GM12873 (cell line): Measurements from ENCODE around the gene DDTL.
"Not testable (repeated sequence)": the region's sequence is repeated elsewhere in the genome, so short reads cannot be mapped to it uniquely, and the experiment has no call there.

Source experiments
- CTCF ChIP-seq: IDR thresholded peaks from 2 replicates; pipeline ENCODE4 v1.5.1; 2012; ENCODE audit warnings: low read depth, mild to moderate bottlenecking, moderate library complexity, low read length, control low read depth; ENCODE audit not compliant: insufficient read depth; ENCODE audit errors: missing control alignments

DDTL gene

DNA sequence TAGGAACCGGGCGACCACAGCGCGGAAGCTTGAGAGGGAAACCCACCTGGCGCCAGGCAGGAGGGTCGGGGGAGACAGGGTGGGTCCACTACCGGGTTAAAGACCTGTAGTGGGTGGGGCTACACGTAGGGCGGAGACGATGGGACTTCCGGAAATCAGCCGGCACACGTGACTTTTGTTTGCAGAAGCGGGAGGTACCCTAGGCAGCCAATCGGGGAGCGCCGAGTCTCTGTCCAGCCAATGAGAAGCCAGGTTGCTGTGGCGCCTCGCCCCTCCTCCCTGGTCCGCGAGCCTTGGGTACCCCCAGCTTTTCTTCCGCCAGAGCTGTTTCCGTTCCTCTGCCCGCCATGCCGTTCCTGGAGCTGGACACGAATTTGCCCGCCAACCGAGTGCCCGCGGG, at the start of gene DDTL:
DDTL (plus strand) TSS at position 321 of the 400 bp plus-strand sequence; CDS start at position 348, 27 bp downstream.
- TF ChIP-seq CTCF, result not testable (repeated sequence)

DNA sequence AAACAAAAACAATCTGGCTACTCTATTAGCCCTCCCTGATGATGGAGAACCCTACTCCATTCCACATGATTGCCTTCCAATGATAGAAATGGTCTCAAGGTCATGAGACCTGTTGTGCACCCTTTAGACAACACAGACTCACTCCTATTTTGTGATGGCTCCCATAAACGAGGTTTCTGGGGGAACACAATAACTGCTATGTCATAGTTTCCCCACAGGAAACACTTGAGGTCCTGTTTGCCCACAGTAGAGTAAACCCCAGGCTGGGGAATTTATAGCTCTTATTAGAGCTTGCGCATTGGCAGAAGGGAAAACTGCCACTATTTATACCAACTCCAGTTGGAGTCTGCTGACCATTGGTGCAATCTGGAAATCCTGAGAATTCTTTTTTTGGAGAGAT, 43.8 kb upstream of the DDTL start:
- no peak for TF ChIP-seq CTCF

DNA sequence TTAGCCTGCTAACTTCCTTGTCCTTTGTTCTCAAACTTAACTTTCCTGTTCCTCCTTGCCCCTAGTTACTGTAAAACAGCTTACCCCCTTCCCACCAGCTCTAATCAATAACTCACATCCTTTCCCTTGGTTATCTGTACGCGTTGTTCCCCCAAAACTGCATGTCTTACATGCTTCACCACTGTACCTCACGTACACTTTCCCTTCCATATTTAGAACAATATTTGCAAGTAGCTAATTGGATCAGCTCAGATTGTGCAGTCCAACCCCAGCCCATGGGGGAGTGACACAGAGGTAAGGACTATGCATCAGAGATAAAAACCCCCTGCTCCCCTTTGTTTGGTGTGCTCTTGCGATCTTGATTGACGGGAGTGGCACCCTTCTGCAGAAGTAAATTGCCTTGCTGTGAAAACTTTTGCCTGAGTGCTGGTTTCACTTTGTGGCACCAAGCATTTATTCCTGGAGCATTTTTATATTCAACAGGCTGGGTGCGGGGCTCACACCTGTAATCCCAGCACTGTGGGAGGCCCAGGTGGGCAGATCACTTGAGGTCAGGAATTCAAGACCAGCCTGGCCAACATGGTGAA, 41.6 kb upstream of the DDTL start:
- no peak for TF ChIP-seq CTCF

- no peak for TF ChIP-seq CTCF
Measured at GRCh38 chr22:23926561-23926960, 40.1 kb upstream of the DDTL start.

- TF ChIP-seq CTCF, result no peak
Measured at GRCh38 chr22:23938328-23939016, 28.2 kb upstream of the DDTL start.

DNA sequence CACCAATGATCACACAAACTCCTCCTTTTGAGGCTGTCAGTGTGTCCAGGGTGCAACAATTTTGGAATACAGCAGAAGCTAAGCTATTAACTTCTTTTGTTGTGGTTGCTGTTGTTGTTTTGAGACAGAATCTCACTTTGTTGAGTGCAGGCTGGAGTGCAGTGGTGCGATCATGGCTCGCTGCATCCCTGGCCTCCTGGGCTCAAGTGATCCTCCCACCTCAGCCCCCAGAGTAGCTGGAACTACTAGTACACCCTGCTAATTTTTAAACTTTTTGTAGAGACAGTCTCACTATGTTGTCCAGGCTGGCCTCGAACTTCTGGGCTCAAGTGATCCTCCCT, 27.7 kb upstream of the DDTL start:
- no peak for TF ChIP-seq CTCF

- TF ChIP-seq CTCF, result peak; percentile 89
Measured at GRCh38 chr22:23956301-23956900, 10.3 kb upstream of the DDTL start.
